Measurements from ENCODE around the gene FAF2. TPM values are rescaled to one million over a fixed set of nuclear protein-coding genes. Genes with fewer than 3 reads are reported as not detected.

Gene FAF2
- total and polyA plus RNA-seq, 4 donors, result 12.7 to 28.3 (median 16.5) TPM

DNA sequence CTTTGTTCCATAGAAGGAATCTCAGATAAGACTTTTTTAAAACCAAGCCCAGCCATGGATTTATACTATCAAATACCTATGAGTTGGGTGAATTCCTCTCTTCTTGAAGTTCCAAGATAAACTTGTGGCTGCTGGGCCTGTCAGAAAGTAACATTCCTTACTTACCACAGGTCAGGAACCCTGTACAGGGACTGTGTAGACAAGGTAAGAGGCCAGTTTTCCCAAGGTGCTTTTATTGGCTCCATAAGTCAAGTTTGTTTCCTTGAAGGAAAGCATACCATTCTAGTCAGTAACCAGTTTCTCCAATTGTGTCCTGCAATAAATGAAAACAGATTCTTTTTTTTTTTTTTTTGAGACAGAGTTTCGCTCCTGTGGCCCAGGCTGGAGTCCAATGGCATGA, 23.0 kb upstream of the FAF2 start (continued):
- no peak for TF ChIP-seq RAD21 (IDR thresholded peaks at IDR 0.05)
- no peak for TF ChIP-seq FOXA1 (IDR thresholded peaks at IDR 0.05)
- TF ChIP-seq, protein P1, sequence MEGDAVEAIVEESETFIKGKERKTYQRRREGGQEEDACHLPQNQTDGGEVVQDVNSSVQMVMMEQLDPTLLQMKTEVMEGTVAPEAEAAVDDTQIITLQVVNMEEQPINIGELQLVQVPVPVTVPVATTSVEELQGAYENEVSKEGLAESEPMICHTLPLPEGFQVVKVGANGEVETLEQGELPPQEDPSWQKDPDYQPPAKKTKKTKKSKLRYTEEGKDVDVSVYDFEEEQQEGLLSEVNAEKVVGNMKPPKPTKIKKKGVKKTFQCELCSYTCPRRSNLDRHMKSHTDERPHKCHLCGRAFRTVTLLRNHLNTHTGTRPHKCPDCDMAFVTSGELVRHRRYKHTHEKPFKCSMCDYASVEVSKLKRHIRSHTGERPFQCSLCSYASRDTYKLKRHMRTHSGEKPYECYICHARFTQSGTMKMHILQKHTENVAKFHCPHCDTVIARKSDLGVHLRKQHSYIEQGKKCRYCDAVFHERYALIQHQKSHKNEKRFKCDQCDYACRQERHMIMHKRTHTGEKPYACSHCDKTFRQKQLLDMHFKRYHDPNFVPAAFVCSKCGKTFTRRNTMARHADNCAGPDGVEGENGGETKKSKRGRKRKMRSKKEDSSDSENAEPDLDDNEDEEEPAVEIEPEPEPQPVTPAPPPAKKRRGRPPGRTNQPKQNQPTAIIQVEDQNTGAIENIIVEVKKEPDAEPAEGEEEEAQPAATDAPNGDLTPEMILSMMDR (IDR thresholded peaks at IDR 0.05; ENCODE audit: low read depth, low read length, missing input control), result no peak
- TF ChIP-seq EGR1 (IDR thresholded peaks at IDR 0.05; ENCODE audit: low read depth in 2 of 2), result no peak
- TF ChIP-seq GABPA (IDR thresholded peaks at IDR 0.05 in 1 of 2, conservative IDR thresholded peaks at IDR 0.05 in 1 of 2), result no peak
- no peak for TF ChIP-seq TAF1 (conservative IDR thresholded peaks at IDR 0.05)

DNA sequence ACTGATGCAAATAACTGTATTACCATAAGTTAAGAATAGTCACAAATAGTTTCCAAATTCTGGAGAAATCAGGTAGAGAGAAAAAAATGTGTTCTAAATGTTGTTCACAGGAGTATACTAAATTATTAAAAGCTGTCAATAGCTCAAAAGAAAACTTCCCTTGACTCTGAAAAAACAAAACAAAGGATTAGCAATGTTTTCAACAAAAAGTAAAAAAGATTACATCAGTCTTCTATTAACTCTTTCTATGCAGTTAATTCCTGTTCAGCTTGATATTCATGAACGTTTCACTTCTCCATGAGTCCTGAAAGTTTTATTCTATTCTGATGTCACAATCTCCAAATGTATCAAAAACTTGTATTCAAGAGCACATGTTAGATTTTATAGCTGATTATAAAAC, 22.4 kb upstream of the FAF2 start:
- H3K4me3 ChIP-seq (ENCODE audit: low read depth in 1 of 3, low read length in 3 of 3), result no peak overlapping the region

More for the DNA sequence above, 22.4 kb upstream of the FAF2 start:
- WGBS, result 93% methylated on average over 1 of the region's 1 CpG
- H3K27ac ChIP-seq (ENCODE audit: low read depth in 1 of 2, low read length in 2 of 2), result no peak overlapping the region
- TF ChIP-seq NR2F2 (IDR thresholded peaks at IDR 0.05), result no peak
- TF ChIP-seq HNF4A (conservative IDR thresholded peaks at IDR 0.05), result no peak
- TF ChIP-seq, protein P1 (IDR thresholded peaks at IDR 0.05; ENCODE audit: low read depth, low read length, missing input control), result no peak
- TF ChIP-seq YY1 (IDR thresholded peaks at IDR 0.05), result no peak
- no peak for TF ChIP-seq GABPA (IDR thresholded peaks at IDR 0.05 in 1 of 2, conservative IDR thresholded peaks at IDR 0.05 in 1 of 2)
- no peak for TF ChIP-seq FOXA2 (IDR thresholded peaks at IDR 0.05)
- TF ChIP-seq, protein P2, sequence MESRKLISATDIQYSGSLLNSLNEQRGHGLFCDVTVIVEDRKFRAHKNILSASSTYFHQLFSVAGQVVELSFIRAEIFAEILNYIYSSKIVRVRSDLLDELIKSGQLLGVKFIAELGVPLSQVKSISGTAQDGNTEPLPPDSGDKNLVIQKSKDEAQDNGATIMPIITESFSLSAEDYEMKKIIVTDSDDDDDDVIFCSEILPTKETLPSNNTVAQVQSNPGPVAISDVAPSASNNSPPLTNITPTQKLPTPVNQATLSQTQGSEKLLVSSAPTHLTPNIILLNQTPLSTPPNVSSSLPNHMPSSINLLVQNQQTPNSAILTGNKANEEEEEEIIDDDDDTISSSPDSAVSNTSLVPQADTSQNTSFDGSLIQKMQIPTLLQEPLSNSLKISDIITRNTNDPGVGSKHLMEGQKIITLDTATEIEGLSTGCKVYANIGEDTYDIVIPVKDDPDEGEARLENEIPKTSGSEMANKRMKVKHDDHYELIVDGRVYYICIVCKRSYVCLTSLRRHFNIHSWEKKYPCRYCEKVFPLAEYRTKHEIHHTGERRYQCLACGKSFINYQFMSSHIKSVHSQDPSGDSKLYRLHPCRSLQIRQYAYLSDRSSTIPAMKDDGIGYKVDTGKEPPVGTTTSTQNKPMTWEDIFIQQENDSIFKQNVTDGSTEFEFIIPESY (IDR thresholded peaks at IDR 0.05), result no peak
- no peak for TF ChIP-seq RAD21 (IDR thresholded peaks at IDR 0.05)
- TF ChIP-seq SP1 (IDR thresholded peaks at IDR 0.05), result no peak
- TF ChIP-seq, protein P3, sequence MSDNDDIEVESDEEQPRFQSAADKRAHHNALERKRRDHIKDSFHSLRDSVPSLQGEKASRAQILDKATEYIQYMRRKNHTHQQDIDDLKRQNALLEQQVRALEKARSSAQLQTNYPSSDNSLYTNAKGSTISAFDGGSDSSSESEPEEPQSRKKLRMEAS (IDR thresholded peaks at IDR 0.05), result no peak
- no peak for TF ChIP-seq JUND (IDR thresholded peaks at IDR 0.05)
- no peak for TF ChIP-seq EGR1 (IDR thresholded peaks at IDR 0.05; ENCODE audit: low read depth in 2 of 2)
- TF ChIP-seq TAF1 (conservative IDR thresholded peaks at IDR 0.05), result no peak
- TF ChIP-seq, protein P4, sequence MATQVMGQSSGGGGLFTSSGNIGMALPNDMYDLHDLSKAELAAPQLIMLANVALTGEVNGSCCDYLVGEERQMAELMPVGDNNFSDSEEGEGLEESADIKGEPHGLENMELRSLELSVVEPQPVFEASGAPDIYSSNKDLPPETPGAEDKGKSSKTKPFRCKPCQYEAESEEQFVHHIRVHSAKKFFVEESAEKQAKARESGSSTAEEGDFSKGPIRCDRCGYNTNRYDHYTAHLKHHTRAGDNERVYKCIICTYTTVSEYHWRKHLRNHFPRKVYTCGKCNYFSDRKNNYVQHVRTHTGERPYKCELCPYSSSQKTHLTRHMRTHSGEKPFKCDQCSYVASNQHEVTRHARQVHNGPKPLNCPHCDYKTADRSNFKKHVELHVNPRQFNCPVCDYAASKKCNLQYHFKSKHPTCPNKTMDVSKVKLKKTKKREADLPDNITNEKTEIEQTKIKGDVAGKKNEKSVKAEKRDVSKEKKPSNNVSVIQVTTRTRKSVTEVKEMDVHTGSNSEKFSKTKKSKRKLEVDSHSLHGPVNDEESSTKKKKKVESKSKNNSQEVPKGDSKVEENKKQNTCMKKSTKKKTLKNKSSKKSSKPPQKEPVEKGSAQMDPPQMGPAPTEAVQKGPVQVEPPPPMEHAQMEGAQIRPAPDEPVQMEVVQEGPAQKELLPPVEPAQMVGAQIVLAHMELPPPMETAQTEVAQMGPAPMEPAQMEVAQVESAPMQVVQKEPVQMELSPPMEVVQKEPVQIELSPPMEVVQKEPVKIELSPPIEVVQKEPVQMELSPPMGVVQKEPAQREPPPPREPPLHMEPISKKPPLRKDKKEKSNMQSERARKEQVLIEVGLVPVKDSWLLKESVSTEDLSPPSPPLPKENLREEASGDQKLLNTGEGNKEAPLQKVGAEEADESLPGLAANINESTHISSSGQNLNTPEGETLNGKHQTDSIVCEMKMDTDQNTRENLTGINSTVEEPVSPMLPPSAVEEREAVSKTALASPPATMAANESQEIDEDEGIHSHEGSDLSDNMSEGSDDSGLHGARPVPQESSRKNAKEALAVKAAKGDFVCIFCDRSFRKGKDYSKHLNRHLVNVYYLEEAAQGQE (IDR thresholded peaks at IDR 0.05), result no peak
- TF ChIP-seq HNF4G (IDR thresholded peaks at IDR 0.05), result no peak
- H3K9ac ChIP-seq (ENCODE audit: low read depth in 1 of 2, low read length in 2 of 2), result no peak overlapping the region
- H3K36me3 ChIP-seq (ENCODE audit: control insufficient read depth in 4 of 4, insufficient read depth in 3 of 4, low read depth in 1 of 4, low read length in 3 of 4), result no peaks in the 10 kb centered on the region
- no peaks in the 10 kb centered on the region for H3K9me3 ChIP-seq (ENCODE audit: control insufficient read depth in 4 of 4, low read length in 3 of 4)
- peaks cover 0 to 2% (median 0%) of the 10 kb centered on the region in 4 donors for H3K27me3 ChIP-seq (ENCODE audit: control insufficient read depth in 4 of 4, insufficient read depth in 4 of 4, low read length in 3 of 4)
- H3K4me1 ChIP-seq (ENCODE audit: control insufficient read depth in 4 of 4, insufficient read depth in 4 of 4, low read length in 3 of 4), result no peaks in the 10 kb centered on the region
- DNase-seq (ENCODE audit: low spot score), result no peak

Data from liver (tissue), 9 donors.